Measurements from ENCODE around the gene ACOT13. TPM values are rescaled to one million over a fixed set of nuclear protein-coding genes. Genes with fewer than 3 reads are reported as not detected.

Gene ACOT13
- total RNA-seq, 1 experiment from 2014 or later = 33.5 TPM

DNA sequence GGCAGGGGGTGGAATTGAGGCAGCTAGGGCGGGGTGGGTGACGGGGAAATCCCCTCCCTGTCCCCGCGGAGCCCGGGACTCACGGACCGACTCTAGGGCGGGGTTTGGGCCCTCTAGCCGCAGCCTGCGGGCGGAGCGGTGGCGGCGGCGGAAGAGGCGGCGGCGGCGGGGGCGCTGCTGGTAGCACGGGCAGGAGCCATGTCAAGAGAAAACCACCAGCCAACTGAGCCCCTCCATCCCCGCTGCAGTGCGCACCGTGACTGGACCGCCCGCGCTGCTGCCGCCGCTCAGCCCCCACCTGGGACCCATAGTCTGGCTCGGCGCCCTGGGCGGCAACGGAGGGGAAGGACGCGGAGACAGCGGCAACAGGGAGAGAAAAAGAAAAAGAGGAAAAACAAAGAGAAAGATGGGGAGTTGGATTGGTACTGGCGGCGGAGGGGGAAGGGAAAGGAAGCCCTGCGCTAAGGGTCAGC, 53.3 kb downstream of the ACOT13 start:
- H3K9ac ChIP-seq (ENCODE audit: low read length) = peak overlapping the region; percentile 99
- intact Hi-C loops (cut with micrococcal nuclease) = loop anchor here (5.0 kb wide), 1 partner anchor 47 kb away; no protein-coding TSS in a partner anchor
- RAD21 ChIA-PET (ENCODE audit: low non-redundant PET in 1 of 2, low total read pairs in 2 of 2, uncharacterized antibody in 2 of 2, unreplicated experiment in 2 of 2) = no interaction called here
- DNase-seq (ENCODE audit: low read depth, low spot score) (no peak), ATAC-seq (peak; percentile 10)
- H2AFZ ChIP-seq (ENCODE audit: low read depth, low read length, poor library complexity, severe bottlenecking) = no peak overlapping the region
- H3K27me3 ChIP-seq (ENCODE audit: insufficient read depth, low read length) = no peaks in the 10 kb centered on the region
- H3K36me3 ChIP-seq (ENCODE audit: control insufficient read depth in 1 of 2, insufficient read depth in 2 of 2, low read length in 2 of 2) = peaks cover 17 to 29% of the 10 kb centered on the region in 2 experiments
- CTCF ChIA-PET = no interaction called here
- peak overlapping the region; percentile 90 for H3K4me2 ChIP-seq (ENCODE audit: low read length)
- no peaks in the 10 kb centered on the region for H3K9me3 ChIP-seq (ENCODE audit: control insufficient read depth in 1 of 2, insufficient read depth in 1 of 2, low read depth in 1 of 2, low read length in 2 of 2)
- POLR2A ChIA-PET = interaction anchor here (0.8 kb wide), 1 partner anchor 51 kb away, joined by 3 read pairs; no protein-coding TSS in a partner anchor
- peaks cover 53% of the 10 kb centered on the region for H3K79me2 ChIP-seq (ENCODE audit: insufficient read depth, low read length)
- BruUV-seq (replicated peaks) = no TSS peak
- no peaks in the 10 kb centered on the region for H3K9me2 ChIP-seq (ENCODE audit: insufficient read depth)
- no peak for TF ChIP-seq CTCF (IDR thresholded peaks at IDR 0.05 in 2 of 3, conservative IDR thresholded peaks at IDR 0.05 in 1 of 3; ENCODE audit: borderline replicate concordance in 1 of 3, insufficient read depth in 1 of 3, low read depth in 2 of 3, low read length in 2 of 3)
- TF ChIP-seq CEBPB (IDR thresholded peaks at IDR 0.05; ENCODE audit: low read depth) = no peak
- TF ChIP-seq RAD21 (IDR thresholded peaks at IDR 0.05; ENCODE audit: low read depth) = no peak
- no peak for TF ChIP-seq EZH2 (IDR thresholded peaks at IDR 0.05)
- TF ChIP-seq SP1 (IDR thresholded peaks at IDR 0.05; ENCODE audit: low read depth) = no peak
- no peak for TF ChIP-seq POLR2A (IDR thresholded peaks at IDR 0.05; ENCODE audit: borderline replicate concordance, extremely low read depth, insufficient read depth, insufficient read length)
- peak; percentile 66; the same call in 1 of the 2 replicates for TF ChIP-seq SIN3A (IDR thresholded peaks at IDR 0.05; ENCODE audit: low read depth)
- no peak for TF ChIP-seq EZH2phosphoT487 (IDR thresholded peaks at IDR 0.05; ENCODE audit: borderline replicate concordance)
- no peak for TF ChIP-seq ZNF274 (IDR thresholded peaks at IDR 0.05; ENCODE audit: low read depth, low read length)
- no peak for TF ChIP-seq CBX3 (IDR thresholded peaks at IDR 0.05; ENCODE audit: low read depth)
- TF ChIP-seq YY1 (IDR thresholded peaks at IDR 0.05; ENCODE audit: extremely low read depth, insufficient replicate concordance, low read depth, low read length) = no peak
- TF ChIP-seq JUND (IDR thresholded peaks at IDR 0.05) = no peak
- peak; percentile 37; the same call in 1 of the 2 replicates for TF ChIP-seq ZFX (IDR thresholded peaks at IDR 0.05)
- TF ChIP-seq ZBTB33 (IDR thresholded peaks at IDR 0.05; ENCODE audit: extremely low read depth, insufficient replicate concordance, low read length) = no peak
- TF ChIP-seq EGR1 (IDR thresholded peaks at IDR 0.05; ENCODE audit: low read depth) = no peak
- peaks cover 16 to 30% of the 10 kb centered on the region in 2 experiments; a peak in 3 of 4 replicates for H3K4me1 ChIP-seq (ENCODE audit: control insufficient read depth in 1 of 2, insufficient read depth in 2 of 2, low read length in 2 of 2)
- H3K4me3 ChIP-seq (replicated peaks in 1 of 2; ENCODE audit: low read depth in 1 of 2, low read length in 2 of 2) = peak overlapping the region; percentile 92 to 96
- H3K27ac ChIP-seq (ENCODE audit: low read depth, low read length) = peak overlapping the region; percentile 95
- peaks cover 11% of the 10 kb centered on the region; the same call in 1 of the 2 replicates for H4K20me1 ChIP-seq (ENCODE audit: insufficient read depth)
